Measurements from ENCODE around the gene MAP4K3.

Gene MAP4K3

DNA sequence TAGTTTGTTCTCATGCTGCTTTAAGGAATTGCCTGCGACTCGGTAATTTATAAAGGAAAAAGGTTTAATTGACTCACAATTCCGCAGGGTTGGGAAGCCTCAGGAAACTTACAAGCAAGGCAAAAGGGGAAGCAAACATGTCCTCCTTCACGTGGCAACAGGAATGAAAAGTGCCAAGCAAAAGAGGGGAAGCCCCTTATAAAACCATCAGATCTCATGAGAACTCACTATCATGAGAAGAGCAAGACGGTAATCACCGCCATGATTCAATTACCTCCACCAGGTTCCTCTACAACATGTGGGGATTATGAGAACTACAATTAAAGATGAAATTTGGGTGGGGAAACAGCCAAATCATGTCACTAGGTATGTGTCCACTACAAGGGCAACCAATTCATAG is 53.9 kb downstream of the MAP4K3 start:
- Histone ChIP-seq H3K27me3 (ENCODE audit: insufficient read depth, poor library complexity, severe bottlenecking) (no peaks in the 10 kb centered on the region), H3K27ac (replicated peaks) (no peak overlapping the region), H3K4me3 (replicated peaks; ENCODE audit: insufficient read depth, low read length) (no peak overlapping the region)
- DNase-seq (ENCODE audit: low read depth in 1 of 2, low spot score in 1 of 2), result no peak
- no peak for TF ChIP-seq POLR2AphosphoS5 (IDR thresholded peaks at IDR 0.05; ENCODE audit: low read depth)
- TF ChIP-seq GABPA (IDR thresholded peaks at IDR 0.05; ENCODE audit: low read depth), result no peak
- no peak for TF ChIP-seq SPI1 (IDR thresholded peaks at IDR 0.05; ENCODE audit: borderline replicate concordance, low read depth)

- DNase-seq (ENCODE audit: low read depth in 1 of 2, low spot score in 1 of 2), result no peak
- no peak overlapping the region for H3K27ac ChIP-seq (replicated peaks)
- no peaks in the 10 kb centered on the region for H3K27me3 ChIP-seq (ENCODE audit: insufficient read depth, poor library complexity, severe bottlenecking)
- no peak for TF ChIP-seq POLR2AphosphoS5 (IDR thresholded peaks at IDR 0.05; ENCODE audit: low read depth)
- TF ChIP-seq SPI1 (IDR thresholded peaks at IDR 0.05; ENCODE audit: borderline replicate concordance, low read depth), result no peak
- TF ChIP-seq REST (IDR thresholded peaks at IDR 0.05; ENCODE audit: insufficient replicate concordance, low read depth), result no peak
- TF ChIP-seq GABPA (IDR thresholded peaks at IDR 0.05; ENCODE audit: low read depth), result no peak
- TF ChIP-seq, protein P1, sequence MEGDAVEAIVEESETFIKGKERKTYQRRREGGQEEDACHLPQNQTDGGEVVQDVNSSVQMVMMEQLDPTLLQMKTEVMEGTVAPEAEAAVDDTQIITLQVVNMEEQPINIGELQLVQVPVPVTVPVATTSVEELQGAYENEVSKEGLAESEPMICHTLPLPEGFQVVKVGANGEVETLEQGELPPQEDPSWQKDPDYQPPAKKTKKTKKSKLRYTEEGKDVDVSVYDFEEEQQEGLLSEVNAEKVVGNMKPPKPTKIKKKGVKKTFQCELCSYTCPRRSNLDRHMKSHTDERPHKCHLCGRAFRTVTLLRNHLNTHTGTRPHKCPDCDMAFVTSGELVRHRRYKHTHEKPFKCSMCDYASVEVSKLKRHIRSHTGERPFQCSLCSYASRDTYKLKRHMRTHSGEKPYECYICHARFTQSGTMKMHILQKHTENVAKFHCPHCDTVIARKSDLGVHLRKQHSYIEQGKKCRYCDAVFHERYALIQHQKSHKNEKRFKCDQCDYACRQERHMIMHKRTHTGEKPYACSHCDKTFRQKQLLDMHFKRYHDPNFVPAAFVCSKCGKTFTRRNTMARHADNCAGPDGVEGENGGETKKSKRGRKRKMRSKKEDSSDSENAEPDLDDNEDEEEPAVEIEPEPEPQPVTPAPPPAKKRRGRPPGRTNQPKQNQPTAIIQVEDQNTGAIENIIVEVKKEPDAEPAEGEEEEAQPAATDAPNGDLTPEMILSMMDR (IDR thresholded peaks at IDR 0.05; ENCODE audit: insufficient read depth, low read length), result no peak
- H3K4me3 ChIP-seq (replicated peaks; ENCODE audit: insufficient read depth, low read length), result no peak overlapping the region
Measured at GRCh38 chr2:39381653-39382052, 55.4 kb downstream of the MAP4K3 start.

DNA sequence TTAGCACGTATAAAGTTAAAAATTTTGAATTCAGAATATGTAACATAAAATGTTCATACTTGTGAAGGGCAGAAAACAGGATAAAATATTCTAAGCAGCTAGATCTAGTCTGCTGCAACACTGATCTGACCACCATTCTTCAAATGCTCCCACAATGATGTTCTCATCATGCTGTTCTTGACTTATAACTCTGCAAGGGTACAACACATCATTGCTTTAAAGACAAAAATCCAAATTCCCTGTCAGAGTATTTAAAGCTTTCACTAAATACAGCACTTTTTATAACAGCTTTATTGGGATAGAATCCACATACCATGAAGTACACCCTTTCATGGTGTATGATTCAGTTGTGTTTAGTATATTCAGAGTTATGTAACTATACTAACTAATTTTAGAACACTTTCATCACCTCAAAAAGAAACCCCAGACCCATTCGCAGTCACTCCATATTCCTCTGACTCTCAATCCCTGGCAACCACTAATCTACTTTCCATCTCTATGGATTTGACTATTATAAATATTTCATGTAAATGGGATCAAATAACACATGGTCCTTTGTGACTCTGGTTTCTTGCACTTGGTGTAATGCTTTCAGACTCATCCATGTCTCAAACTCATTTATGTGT is 56.4 kb downstream of the MAP4K3 start:
- H3K4me3 ChIP-seq (replicated peaks; ENCODE audit: insufficient read depth, low read length), result no peak overlapping the region
- no peak for DNase-seq (ENCODE audit: low read depth in 1 of 2, low spot score in 1 of 2)
- TF ChIP-seq POLR2AphosphoS5 (IDR thresholded peaks at IDR 0.05; ENCODE audit: low read depth), result no peak
- no peak for TF ChIP-seq REST (IDR thresholded peaks at IDR 0.05; ENCODE audit: insufficient replicate concordance, low read depth)
- TF ChIP-seq GABPA (IDR thresholded peaks at IDR 0.05; ENCODE audit: low read depth), result no peak
- TF ChIP-seq, protein P1 (IDR thresholded peaks at IDR 0.05; ENCODE audit: insufficient read depth, low read length), result no peak
- TF ChIP-seq SPI1 (IDR thresholded peaks at IDR 0.05; ENCODE audit: borderline replicate concordance, low read depth), result no peak
- no peaks in the 10 kb centered on the region for H3K27me3 ChIP-seq (ENCODE audit: insufficient read depth, poor library complexity, severe bottlenecking)
- H3K27ac ChIP-seq (replicated peaks), result no peak overlapping the region

DNA sequence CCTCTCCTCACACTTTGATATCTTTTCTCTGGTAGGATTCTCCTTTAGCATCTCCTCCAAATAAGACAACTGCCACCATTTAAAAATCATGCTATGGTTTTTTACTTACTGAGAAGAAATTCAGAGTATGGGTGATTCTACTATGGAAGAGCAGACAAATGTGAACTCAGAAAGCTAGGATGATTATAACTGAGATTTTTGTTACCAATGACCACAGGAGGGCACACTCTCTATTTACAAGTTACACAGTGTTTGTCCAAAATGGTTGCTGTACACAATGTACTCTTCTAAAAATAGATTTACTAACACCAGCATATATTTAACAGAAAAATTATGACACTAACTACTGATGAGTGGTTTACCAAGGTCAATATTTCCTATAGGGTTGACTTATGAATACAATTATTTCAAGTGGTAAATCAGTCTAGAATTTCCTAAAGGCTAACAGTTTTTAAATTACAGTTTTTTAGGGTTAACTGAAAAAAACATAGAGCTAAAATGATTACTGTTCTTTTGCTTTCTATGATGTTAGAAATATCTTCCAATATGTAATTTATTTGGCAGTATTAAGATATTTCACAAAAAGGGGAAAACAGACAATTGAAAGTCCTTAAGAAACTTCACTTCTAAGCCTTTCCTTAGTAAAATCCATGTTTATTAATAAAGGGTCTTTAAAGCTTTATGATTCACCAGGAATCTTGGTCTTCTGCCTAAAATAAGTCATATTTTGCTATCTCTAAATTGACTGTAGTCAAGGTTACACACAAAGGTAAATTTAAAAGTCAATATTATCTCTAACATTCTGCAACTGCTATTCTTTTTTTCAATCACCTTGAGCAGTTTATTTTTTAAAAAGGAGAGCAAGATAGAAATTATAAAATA is 57.2 kb downstream of the MAP4K3 start:
- H3K27ac ChIP-seq (replicated peaks), result 0 out of 2 replicates have a peak overlapping the region, but pooled peaks have one; percentile 13
- no peak overlapping the region for H3K4me3 ChIP-seq (replicated peaks; ENCODE audit: insufficient read depth, low read length)
- no peaks in the 10 kb centered on the region for H3K27me3 ChIP-seq (ENCODE audit: insufficient read depth, poor library complexity, severe bottlenecking)
- TF ChIP-seq GABPA (IDR thresholded peaks at IDR 0.05; ENCODE audit: low read depth) (no peak), REST (IDR thresholded peaks at IDR 0.05; ENCODE audit: insufficient replicate concordance, low read depth) (no peak)
- TF ChIP-seq, protein P1 (IDR thresholded peaks at IDR 0.05; ENCODE audit: insufficient read depth, low read length), result peak; percentile 15
- peak in 1 of 2 experiments; percentile 21 for DNase-seq (ENCODE audit: low read depth in 1 of 2, low spot score in 1 of 2)

Data from HL-60 (cell line).